Measurements from ENCODE around the gene SUDS3. TPM values are rescaled to one million over a fixed set of nuclear protein-coding genes. Genes with fewer than 3 reads are reported as not detected.
"Not testable (repeated sequence)": the region's sequence is repeated elsewhere in the genome, so short reads cannot be mapped to it uniquely, and the experiment has no call there.

The SUDS3 gene
- total RNA-seq, 4 donors from 2014 or later: 37.7 to 66.3 (median 50.1) TPM

DNA sequence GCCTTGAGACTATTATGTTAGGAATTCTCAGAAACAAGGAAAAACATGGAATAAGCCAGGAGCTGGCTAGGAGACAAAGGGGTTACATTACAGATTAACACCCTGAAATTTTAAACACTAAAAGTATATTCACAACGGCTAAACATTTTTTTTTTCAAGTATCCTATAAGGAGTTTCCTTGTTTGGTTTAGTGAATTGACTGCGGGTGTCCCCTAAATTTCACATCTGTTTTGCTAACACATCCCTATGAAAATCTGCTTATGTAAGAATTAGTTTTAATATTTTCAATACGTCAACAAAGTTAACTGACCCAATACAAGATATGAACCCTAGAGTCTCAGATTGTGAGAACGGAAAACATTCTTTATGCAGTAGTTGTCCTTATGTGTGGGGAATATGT lies 22.6 kb upstream of the SUDS3 start:
- Histone ChIP-seq H3K27ac (no peak overlapping the region), H3K4me1 (peaks cover 24% of the 10 kb centered on the region), H3K36me3 (no peaks in the 10 kb centered on the region), H3K9me3 (no peaks in the 10 kb centered on the region), H3K4me3 (no peak overlapping the region), H3K27me3 (no peaks in the 10 kb centered on the region)
- DNase-seq (ENCODE audit: low spot score in 2 of 2): no peak
- TF ChIP-seq EP300 (IDR thresholded peaks at IDR 0.05) (no peak), POLR2A (IDR thresholded peaks at IDR 0.05) (no peak), POLR2AphosphoS5 (IDR thresholded peaks at IDR 0.05) (no peak)
- TF ChIP-seq, protein P1, sequence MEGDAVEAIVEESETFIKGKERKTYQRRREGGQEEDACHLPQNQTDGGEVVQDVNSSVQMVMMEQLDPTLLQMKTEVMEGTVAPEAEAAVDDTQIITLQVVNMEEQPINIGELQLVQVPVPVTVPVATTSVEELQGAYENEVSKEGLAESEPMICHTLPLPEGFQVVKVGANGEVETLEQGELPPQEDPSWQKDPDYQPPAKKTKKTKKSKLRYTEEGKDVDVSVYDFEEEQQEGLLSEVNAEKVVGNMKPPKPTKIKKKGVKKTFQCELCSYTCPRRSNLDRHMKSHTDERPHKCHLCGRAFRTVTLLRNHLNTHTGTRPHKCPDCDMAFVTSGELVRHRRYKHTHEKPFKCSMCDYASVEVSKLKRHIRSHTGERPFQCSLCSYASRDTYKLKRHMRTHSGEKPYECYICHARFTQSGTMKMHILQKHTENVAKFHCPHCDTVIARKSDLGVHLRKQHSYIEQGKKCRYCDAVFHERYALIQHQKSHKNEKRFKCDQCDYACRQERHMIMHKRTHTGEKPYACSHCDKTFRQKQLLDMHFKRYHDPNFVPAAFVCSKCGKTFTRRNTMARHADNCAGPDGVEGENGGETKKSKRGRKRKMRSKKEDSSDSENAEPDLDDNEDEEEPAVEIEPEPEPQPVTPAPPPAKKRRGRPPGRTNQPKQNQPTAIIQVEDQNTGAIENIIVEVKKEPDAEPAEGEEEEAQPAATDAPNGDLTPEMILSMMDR (IDR thresholded peaks at IDR 0.05): no peak
- WGBS: 86% methylated on average over 4 of the region's 4 CpGs

DNA sequence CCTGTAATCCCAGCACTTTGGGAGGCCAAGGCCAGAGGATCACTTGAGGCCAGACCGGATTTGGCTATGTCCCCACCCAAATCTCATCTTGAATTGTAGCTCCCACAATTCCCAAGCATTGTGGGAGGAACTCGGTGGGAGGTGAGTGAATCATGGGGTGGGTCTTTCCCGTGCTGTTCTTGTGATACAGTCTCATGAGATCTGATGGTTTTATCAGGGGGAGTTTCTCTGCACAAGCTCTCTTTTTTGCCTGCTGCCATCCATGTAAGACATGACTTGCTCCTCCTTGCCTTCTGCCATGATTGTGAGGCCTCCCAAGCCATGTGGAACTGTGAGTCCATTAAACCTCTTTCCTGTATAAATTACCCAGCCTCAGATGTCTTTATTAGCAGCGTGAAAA lies 21.9 kb upstream of the SUDS3 start:
- not testable (repeated sequence) for H3K9me3 ChIP-seq; H3K36me3 ChIP-seq; H3K27ac ChIP-seq; H3K27me3 ChIP-seq; DNase-seq (ENCODE audit: low spot score in 2 of 2); H3K4me3 ChIP-seq
- 93% methylated on average over 4 of the region's 4 CpGs for WGBS
- H3K4me1 ChIP-seq: peaks cover 24% of the 10 kb centered on the region

DNA sequence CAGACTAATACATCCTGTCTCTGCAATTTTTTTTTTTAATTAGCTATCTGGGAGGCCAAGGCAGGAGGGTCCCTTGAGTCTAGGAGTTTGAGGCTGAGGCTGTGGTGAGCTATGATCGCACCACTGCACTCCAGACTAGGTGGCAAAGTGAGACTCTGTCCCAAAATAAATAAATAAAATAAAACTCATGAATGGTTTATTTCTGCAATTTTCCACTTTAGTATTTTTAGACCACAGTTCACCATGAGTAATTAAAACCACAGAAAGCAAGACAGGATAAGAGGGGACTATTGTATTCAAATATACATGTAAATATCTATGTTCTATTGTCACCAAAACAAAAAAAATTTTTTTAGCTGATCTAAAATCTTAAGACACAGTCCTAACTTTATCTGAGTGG lies 21.5 kb upstream of the SUDS3 start:
- TF ChIP-seq, protein P1 (IDR thresholded peaks at IDR 0.05): no peak
- no peak for TF ChIP-seq POLR2AphosphoS5 (IDR thresholded peaks at IDR 0.05)
- no peak for TF ChIP-seq EP300 (IDR thresholded peaks at IDR 0.05)
- no peak for TF ChIP-seq POLR2A (IDR thresholded peaks at IDR 0.05)
- H3K4me1 ChIP-seq: peaks cover 24% of the 10 kb centered on the region
- H3K36me3 ChIP-seq: no peaks in the 10 kb centered on the region
- no peak overlapping the region for H3K27ac ChIP-seq
- H3K27me3 ChIP-seq: no peaks in the 10 kb centered on the region
- no peak overlapping the region for H3K4me3 ChIP-seq
- no peaks in the 10 kb centered on the region for H3K9me3 ChIP-seq
- WGBS: 93% methylated on average over 1 of the region's 1 CpG
- DNase-seq (ENCODE audit: low spot score in 2 of 2): no peak

DNA sequence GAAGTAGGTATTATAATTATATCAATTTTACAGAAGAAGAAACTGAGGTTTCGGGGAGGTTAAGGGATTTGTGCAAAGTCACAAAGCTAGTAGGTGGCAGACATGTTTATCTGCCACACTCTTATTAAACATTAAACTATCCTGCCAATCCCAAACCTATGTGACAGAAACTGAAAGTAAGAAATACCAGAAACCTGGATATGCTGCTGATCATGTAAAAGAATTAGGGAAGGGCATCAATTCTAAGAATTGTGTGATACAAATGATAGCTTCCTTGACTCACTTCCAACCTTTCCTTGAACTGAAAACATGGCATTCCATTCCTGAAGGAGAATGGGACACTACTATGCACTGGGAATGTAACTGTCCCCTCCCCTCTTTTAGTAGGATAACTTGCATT lies 20.5 kb upstream of the SUDS3 start:
- Histone ChIP-seq H3K27ac (no peak overlapping the region), H3K9me3 (no peaks in the 10 kb centered on the region), H3K36me3 (no peaks in the 10 kb centered on the region), H3K4me3 (no peak overlapping the region), H3K4me1 (peaks cover 24% of the 10 kb centered on the region), H3K27me3 (no peaks in the 10 kb centered on the region)
- no peak for DNase-seq (ENCODE audit: low spot score in 2 of 2)
- WGBS: 81% methylated on average over 1 of the region's 1 CpG
- TF ChIP-seq POLR2A (IDR thresholded peaks at IDR 0.05) (no peak), EP300 (IDR thresholded peaks at IDR 0.05) (no peak), POLR2AphosphoS5 (IDR thresholded peaks at IDR 0.05) (no peak)
- TF ChIP-seq, protein P1 (IDR thresholded peaks at IDR 0.05): no peak

DNA sequence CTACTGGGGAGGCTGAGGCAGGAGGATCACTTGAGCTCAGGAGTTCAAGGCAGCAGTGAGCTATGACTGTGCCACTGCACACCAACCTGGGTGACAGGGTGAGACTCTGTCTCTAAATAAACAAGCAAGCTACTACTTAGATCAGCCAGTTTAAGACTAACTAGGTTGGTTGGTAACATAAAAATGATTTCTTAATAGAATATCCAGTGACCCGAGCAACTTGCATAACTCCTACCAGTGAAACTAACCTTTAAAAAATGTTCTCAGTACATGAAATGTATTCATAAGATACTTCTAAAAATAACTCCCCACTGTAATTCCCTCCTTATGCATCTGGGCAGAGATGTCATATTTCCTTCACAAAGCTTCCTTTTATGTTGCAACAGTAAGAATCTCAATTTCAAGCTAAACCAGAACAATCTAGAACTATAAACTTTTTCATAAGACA lies 19.5 kb upstream of the SUDS3 start:
- H3K9me3 ChIP-seq: no peaks in the 10 kb centered on the region
- no peaks in the 10 kb centered on the region for H3K36me3 ChIP-seq
- H3K4me3 ChIP-seq: no peak overlapping the region
- 16% methylated on average over 1 of the region's 1 CpG for WGBS
- no peaks in the 10 kb centered on the region for H3K27me3 ChIP-seq
- no peak for TF ChIP-seq POLR2A (IDR thresholded peaks at IDR 0.05)
- TF ChIP-seq EP300 (IDR thresholded peaks at IDR 0.05): no peak
- TF ChIP-seq POLR2AphosphoS5 (IDR thresholded peaks at IDR 0.05): no peak
- TF ChIP-seq, protein P1 (IDR thresholded peaks at IDR 0.05): no peak
- peak overlapping the region; percentile 83 for H3K27ac ChIP-seq
- DNase-seq (ENCODE audit: low spot score in 2 of 2): no peak
- peaks cover 24% of the 10 kb centered on the region for H3K4me1 ChIP-seq

Data from suprapubic skin (tissue), 4 donors.